NCI-H82 (cell line): Measurements from ENCODE around the gene EBLN2.
A peak's percentile ranks its signal among the peaks of the same experiment; 100 is the strongest.
"Not testable (repeated sequence)": the region's sequence is repeated elsewhere in the genome, so short reads cannot be mapped to it uniquely, and the experiment has no call there.

Experiments
- DNase-seq: peaks from one replicate; lab custom pipeline; 2025; lab: John Stamatoyannopoulos, UW

The EBLN2 gene

GRCh38 chr3:73066243-73066642 is 4.8 kb downstream of the EBLN2 start:
- DNase-seq, result not testable (repeated sequence)

DNA sequence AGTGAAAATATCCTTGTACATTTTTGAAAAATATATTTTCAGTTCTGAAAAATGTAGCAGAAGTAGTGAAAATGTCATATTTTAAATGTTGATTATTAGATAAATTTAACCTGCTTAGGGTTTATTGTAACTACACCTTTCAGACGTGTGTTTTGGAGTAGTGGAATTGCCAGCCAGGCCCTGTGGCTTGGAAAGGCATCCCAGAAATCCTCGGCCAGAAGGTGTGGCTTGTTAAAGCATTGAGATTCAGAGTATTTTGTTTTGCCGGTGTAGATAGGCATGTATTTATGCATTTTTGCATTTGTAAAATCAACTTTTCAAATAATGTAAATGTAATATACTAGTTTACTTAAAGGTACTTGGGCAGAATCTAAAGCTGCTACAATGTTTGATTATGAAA is 7.0 kb downstream of the EBLN2 start:
- no peak for DNase-seq

DNA sequence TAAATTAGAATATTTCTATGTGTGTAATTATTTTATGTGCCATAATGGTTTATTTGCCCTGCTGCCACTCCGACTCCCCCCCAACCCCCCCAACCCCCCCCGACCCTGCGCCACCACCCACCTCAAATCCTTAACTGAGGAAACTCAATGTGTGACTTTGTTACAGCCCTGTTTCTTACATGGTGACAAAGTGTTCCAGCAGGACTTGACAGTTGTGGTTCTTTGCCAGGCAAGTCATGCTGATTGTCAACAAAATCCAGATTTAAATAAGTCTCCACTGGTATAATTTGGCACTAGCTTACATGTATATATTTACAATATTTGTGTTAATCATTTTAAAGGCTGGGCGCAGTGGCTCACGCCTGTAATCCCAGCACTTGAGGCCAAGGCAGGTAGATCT is 7.7 kb downstream of the EBLN2 start:
- no peak for DNase-seq

DNA sequence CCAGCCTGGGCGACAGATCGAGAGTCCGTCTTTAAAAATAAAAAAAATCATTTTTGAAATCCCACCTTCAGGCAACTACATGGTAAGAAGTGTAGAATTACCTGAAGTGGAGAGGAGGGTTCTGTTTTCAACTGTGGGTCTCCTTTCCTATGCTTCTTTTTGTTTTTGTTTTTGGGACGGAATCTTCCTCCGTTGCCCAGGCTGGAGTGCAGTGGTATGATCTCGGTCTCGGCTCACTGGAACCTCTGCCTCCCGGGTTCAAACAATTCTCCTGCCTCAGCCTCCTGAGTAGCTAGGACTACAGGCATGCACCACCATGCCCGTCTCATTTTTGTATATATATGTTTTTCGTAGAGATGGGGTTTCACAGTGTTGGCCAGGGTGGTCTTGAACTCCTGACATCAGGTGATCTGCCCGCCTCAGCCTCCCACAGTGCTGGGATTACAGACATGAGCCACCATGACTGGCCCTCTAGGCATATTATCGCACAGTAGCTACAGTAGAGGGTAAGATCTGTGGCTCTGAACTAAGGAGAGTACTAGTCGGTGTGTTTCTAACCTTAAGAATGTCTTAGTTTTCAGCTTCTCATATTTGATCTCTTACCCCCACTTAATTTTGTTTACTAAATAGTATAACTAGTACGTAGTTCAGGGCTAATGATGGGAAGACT is 8.5 kb downstream of the EBLN2 start:
- DNase-seq, result no peak

GRCh38 chr3:73070675-73071575 is 9.5 kb downstream of the EBLN2 start:
- DNase-seq, result peak; percentile 25

- DNase-seq, result no peak
Observed at GRCh38 chr3:73071952-73072351, 10.5 kb downstream of the EBLN2 start.

DNA sequence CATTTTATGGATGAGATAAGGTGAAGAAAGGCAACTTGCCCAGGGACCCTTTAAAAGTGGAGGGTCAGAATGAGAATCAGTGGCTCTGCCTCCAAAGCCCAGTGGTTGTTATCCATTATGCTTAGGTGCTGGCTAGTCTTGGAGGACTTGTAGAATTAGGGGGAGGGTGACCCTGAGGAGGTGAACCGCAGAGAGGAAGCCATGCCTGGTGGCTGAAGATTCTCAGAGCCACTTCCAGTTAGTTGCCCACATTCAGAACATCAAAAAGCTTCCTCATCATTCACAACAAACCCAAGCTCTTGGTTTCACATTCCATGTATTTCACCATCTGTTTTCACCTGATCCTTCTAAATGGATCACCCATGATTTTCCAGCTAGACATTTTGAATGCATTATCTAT is 11.2 kb downstream of the EBLN2 start:
- DNase-seq, result peak; percentile 46

- DNase-seq, result peak; percentile 83
Observed at GRCh38 chr3:73073091-73073707, 11.7 kb downstream of the EBLN2 start.

DNA sequence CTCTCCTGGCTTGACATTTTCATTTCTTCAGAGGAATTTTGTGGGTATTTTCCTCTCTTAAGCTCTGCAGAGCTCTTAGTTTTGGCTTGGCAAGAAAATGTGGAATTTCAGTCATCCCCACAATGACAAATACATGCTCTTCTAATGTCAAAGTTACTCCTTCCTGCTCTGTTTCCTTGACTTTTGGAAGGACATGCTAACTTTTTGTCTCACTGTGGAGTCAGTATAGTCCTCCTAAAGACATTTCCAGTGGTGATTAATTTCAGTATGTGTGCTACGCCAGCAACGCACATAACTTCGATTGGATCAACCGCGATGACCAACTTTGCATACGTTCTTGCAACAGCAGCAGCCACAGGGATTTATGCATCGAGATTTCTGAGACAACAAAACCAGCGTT is 13.3 kb downstream of the EBLN2 start:
- no peak for DNase-seq

DNA sequence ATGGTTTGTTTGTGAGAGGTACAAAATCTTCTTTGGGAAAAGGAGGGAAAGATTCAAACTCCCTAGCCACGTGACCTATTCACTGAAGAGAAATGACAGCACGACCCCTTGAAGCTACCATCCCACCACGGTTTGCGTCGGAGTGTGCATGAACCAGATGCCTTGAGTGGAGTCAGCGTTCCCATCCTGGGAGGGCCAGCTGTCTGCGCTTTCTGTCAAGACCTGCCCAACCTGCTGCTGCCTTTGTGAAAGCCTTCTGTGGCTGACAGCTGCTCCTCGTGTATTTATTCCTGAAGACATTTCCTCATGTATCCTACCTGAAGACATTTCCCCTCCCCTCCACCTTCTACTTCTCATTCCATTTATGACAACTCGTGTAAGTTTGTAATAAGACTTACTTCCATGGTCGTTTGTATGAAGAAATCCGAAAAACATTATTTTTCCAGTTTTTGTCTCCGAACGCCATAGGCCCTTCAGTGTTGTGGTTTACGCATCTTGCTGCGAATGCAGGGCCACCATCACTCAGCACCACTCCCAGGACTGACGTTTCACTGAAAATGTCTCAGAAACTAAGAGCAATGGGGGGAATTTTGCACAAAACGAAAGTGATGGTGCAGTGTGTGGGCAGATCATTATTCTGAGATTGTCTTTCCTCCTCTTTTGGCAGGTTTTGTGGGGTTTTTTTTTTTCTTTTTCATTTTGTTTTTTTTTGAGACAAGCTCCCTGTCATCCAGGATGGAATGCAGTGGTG is 18.9 kb downstream of the EBLN2 start:
- DNase-seq, result peak; percentile 73

DNA sequence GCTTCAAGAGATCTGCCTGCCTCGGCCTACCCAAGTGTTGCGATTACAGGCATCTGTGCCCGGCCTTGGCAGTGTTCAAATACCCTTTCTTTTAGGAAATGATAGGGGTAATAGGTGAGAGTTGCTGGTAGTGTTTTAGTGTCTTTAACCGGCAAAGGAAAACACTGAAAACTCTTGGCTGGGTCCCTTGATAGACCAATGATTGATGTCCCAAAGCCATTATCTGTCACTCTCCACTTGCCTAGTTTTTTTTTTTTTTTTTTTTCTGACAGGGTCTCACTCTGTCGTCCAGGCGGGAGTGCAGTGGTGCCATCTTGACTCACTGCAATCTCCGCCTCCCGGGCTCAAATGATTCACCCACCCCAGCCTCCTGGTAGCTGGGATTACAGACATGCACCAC is 19.7 kb downstream of the EBLN2 start:
- DNase-seq, result no peak

DNA sequence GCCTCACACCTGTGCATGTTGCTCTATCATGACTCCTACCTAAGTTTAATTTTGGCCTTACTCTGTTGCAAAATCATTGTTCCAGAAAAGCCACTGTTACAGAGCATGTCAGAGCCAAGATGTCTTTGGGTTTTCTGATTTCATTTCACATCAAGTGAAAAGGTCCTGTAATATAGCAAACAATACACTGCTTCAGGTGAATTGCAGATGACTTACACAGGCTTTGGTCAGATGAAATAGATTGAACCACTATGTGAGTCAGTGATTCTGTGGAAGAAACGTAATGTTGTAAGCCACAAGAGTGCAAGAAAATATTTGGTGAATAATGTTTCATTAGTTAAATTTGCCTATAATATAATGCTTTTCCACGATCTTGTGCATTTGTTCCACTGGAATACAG is 22.7 kb downstream of the EBLN2 start:
- no peak for DNase-seq

- peak; percentile 56 for DNase-seq
Observed at GRCh38 chr3:73086071-73086494, 24.6 kb downstream of the EBLN2 start.

GRCh38 chr3:73094129-73094528 is 32.7 kb downstream of the EBLN2 start:
- peak; percentile 84 for DNase-seq

GRCh38 chr3:73094951-73095350 is 33.5 kb downstream of the EBLN2 start:
- no peak for DNase-seq

- no peak for DNase-seq
Observed at GRCh38 chr3:73096169-73096568, 34.7 kb downstream of the EBLN2 start.

DNA sequence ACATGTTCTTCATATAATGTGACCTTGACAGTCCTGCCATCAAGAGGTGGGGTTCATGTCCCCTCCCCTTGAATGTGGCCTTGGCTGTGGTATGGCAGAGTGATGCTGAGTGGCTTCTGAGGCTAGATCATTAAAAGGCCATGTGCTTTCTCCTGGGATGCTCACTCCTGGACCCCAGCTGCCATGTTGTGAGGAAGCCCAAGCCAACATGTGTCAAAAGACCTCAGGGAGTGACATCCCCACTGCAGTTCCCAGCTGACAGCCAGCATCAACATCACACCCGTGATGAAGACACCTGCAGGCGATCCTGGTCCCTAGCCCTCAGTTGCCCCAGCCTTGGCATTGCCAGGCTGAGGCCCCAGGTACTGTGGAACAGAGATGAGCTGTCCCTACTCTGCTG is 36.6 kb downstream of the EBLN2 start:
- DNase-seq, result no peak

- DNase-seq, result no peak
Observed at GRCh38 chr3:73098873-73099272, 37.4 kb downstream of the EBLN2 start.

DNA sequence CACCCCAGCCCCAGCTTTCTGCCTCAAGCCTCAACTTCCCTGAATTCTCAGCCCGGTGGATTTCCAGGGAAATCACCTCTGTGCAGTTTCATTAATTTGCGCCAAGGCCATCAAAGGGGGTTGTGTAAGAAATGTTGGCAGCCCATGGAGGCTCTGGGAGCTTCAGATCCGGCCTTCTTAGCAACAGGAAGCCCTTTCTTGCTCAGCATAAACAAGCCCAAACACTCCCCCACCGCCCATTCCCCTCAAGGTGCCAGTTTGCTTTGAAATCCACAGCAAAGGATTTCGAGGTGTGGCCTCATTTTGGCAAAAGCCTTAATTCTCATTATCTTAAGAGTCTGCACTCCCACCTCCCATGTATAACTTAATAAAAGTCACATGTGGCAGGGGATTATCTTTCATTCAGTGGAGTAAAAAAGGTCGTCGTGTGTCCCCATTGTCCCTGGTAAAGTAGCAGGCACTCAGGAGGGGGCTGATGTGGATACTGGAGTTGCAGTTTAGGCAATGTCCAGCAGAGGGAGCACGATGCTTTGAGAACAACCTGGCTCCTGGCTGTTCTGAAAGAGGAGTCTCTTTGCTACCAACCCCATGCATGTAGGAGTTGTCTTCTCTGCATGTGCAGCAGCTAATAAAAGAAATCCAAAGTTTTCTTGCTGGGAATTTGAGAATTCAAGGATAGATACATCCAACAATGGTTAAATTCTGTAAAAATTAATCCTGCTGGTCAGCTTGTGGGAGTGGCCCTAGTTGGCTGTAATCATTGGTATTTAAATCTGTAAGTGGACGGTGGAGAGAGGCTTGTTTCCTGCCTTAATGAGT is 39.5 kb downstream of the EBLN2 start:
- DNase-seq, result peak; percentile 93

DNA sequence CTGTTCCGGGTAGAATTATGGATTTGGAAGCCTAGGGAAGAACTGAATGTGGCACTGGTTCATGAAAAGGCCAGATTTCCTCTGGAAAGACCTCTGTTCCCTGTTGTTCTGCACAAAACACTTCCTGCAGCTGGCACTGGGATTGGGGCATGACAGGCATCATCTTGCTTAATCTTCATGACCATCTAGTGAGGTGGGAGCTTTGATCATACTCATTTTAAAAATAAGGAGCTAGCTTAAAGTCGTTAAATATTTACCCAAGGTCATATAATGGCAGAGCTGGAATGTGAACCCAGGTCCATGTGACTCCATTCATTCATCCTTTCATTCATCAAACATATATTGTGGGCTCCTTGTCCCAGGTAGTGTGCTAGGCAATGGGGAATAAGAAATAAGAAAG is 40.4 kb downstream of the EBLN2 start:
- DNase-seq, result no peak

- no peak for DNase-seq
Observed at GRCh38 chr3:73107215-73107614, 45.8 kb downstream of the EBLN2 start.
